SIG-M5 (cell line): ENCODE data around the gene DIS3L2.

Experiments
- DNase-seq: peaks from one replicate; lab custom pipeline; 2025; lab: John Stamatoyannopoulos, UW

The DIS3L2 gene

DNA sequence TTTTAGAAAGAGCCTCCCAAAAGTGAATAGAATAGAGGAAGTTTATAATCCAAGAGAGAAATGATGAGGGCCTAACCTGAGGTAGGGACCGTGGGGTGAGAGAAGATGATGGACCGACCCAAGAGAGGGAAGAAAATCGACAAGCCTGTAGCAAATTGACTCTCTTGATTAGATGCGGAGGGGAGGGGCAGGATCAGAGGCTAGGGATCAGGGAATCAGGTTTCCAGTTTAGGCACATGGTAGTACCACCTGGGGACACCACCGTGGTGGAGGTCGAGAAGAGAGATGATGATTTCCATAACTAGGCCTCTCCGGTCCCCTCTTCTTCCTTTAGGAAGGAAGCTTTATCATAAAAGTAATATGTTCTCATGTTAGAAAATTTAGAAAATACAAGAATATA is 308.4 kb downstream of the DIS3L2 start:
- DNase-seq, result no peak

DNA sequence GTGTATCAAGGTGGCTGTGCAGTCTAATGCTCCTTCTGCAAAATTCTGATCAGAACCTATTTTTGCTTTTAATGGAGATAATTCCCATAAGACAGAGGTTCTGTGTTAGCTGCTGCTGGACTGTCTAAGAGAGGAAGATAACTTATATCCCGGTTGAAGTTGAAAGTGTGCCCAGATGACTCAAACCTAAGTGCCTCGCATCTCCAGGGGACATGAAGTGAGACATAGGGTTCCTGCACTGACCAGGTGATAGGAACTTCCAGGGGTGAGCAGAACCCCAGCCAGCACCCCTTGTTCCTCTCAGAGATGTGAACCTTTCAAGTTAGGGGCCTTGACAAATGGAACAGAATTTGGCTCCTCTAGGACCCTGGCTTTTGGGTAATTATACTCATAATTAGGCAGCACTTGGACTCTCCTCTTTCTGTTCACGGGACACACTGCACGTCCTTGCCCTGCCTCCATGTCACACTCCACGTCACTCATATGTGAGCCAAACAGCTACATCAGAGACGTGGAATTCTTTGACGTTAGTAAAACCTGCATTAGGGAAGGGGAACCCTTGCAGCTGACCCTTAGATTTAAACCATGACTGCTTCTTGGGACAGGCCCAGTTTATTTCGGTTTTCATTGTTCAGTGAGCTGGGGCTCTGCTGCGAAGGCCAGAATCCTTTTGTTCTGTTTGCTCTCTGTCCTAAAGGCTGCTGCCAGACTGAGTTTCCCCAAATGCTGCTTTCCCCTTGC is 312.6 kb downstream of the DIS3L2 start:
- no peak for DNase-seq

DNA sequence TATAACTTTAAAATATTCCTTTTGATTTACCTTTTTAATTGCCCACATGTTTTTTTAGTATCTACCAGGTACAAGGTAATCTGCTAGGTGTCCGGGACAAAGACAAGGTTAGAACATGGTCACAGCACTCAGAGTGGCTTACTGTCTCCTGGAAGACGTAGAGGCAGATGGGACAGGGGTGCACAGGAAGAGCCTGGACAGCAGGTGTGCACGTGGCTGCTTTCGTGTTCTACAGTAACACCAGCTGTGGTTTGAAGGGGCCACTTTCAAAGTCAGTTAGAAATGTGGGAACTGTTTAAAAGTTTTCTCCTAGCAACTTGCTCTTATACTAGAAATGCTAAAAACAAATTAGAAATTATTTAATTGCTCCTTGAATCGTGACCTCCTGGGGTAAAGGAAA is 314.2 kb downstream of the DIS3L2 start:
- DNase-seq, result no peak

DNA sequence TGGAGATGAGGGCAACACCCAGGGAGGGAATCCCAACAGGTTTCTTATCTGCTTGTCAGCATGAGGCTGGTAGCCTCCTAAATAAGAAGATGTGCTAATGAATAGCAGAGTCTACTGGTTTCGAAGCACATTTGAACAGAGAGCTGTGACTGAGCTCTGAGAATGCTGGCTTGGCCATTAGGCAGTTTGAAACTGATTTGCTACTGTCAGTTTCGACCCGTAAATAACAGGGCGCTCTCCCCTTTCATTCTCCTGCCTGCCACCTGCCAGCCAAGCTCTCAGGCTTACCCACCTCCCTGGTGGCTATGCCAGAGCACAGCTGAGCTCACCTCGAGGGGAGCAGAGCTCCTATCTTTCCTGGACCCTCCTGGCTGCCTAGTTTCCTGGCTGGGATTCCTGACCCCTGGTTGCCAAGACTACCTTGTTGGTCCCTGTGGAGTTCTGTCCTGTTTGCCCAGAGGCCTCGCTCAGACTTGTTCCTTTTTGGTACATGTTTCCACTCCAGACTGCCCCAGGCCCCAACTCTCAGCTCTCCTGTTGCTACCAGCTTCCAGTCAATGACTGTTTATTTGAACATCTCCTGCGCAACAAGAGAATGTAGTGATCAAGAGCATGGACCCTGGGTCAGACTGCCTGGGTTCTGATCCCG is 314.7 kb downstream of the DIS3L2 start:
- DNase-seq, result no peak

DNA sequence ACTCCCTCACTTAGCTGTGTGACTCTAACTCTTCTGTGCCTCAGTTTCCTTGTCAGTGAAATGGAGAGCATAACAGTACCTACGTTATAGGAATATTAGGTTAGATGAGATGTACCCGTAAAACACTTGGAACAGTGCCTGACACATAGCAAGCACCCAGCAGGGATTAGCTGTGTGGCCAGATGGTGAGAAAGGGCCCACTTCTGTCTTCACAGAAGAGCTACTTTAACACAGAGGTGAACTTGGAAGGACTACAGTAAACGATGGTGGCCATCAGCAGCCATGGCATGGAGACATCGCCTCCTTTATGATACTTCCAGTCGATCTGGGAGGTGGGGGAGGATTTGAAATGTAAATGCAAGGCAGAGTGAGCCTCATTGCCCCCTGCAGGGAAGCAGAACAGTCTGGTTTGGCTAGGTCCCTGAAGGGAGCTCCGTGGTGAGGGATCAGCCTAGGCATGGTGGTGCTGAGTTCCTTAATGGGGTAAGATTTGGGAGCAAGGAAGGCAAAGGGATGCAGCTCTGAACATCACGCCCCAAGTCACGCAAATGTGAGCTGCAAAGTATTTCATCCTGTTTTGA is 315.3 kb downstream of the DIS3L2 start:
- DNase-seq, result no peak

DNA sequence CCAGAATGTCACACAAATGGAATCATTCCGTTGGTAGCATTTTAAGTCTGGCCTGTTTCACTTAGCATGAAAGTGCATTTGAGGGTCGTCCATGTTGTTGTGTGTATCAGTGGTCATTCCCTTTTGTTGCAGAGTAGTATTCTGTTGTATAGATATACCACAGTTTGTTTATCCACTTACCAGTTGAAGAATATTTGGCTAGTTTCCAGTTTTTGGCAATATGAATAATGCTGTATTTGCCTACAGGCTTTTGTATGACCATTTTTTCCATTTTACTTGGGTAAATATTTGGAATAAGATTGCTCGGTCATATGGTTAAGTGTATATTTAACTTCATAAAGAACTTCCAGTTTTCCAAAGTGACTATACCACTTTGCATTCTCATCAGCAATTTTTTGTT is 317.0 kb downstream of the DIS3L2 start:
- no peak for DNase-seq

DNA sequence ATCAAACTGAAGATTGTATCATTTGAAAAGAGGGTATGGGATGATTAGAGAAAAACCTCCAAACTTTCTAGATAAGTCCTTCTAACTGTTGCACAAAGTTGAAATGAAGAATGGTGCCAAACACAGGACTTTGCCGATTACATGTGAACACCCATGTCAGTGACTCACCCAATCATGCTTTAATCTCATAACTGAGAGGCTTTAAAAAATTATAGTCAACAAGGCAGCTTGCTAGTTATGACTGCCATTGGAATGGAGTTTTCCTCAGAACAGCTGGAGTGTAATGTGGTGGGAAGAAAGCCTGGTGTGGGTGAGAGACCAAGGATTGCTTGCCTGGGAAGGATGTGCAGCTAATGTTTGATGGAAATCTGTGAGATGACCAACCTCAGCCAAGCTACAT is 318.8 kb downstream of the DIS3L2 start:
- no peak for DNase-seq

DNA sequence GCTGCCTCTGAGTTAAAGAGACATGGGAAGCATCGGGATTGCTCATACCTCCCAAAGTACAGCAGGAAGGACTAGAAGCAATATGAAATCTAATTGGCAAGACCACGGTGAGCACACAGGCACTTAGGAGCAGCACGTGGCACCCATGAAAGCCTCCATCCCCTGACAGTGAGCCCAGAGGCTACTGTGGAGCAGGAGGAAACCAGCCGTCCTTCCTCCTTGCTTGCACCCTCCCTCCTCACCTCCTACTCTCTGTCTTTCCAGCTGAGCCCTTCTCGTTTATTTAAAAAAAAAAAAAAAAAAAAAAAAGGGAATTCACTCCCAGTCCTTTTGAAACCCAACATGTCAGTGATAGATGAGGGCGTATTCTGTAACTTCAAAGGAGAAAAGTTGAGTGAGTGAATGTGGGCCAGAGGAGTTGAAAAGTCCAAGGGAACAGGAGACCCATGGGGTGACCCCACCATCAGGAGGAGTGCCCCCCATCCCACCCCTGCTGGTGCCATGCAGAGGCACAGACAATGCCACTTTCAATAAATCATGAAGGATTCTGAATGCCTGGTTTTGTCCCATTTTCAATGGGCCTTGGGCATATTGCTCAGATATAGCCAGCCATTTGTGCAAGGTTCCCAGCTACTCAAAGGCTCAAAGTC is 320.5 kb downstream of the DIS3L2 start:
- no peak for DNase-seq

DNA sequence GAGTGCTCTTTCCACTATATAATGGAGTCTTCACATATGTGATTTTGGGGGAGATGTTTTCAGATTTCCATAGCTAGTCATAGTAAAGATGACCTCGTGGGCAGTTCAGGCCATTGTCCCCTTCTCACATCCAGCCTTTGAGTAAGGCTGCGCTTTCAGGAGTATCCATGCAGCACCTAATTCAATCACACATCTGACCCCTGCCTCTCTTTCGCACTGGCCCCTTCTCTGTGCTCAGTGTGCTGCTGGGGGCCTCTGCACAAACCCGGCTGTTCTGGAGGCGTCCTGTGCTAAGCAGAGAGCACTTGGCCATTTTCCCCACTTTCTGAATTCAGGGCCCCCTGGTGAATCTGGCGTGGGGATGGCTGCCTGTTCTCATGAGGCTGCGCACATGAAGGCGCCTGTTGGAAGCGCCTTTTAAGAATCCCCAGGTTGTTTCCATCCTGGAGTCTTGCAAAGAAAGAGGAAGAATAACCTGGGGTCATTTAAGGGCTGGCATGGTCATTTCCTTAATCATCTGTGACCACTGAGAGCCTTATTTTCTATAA is 321.1 kb downstream of the DIS3L2 start:
- DNase-seq, result no peak

DNA sequence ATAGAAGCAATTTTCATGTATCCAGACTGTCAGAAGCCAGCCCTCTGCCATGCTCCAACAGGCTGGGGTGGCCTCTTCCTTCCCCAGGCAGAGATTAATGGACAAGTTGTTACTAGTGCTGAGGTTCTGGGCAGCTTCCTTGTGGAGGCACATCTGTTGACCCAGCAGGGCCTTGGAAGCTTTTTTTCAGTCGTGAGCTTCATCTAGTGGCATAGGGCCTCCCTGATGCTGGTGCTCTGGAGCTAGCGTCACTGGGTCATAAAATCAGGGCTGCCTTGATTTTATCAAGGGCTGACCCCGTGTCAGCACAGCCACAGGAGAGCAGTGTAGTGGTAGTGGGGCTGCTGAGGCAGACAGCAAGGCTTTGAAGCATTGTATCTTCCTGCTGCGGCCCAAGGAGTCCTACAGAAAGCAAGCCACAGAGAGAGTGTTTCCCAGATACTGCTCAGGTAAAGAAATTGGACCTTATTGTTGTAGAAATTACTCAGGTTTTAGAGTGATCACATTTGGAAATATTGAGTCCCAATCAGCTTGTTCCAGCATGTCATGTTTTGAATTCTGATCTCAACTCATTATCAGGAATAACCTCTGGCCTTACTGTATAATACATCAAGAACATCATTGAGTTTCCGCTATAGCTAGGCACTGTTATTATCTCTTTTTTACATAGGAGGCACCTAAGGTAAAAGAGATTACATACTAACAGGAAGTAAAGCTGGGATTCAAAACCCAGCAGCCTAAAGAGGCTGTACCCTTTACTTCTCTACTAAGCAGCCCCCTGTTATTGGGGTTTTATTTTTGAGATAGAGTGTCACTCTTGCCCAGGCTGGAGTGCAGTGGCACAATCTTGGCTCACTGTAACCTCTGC is 324.7 kb downstream of the DIS3L2 start:
- DNase-seq, result no peak

DNA sequence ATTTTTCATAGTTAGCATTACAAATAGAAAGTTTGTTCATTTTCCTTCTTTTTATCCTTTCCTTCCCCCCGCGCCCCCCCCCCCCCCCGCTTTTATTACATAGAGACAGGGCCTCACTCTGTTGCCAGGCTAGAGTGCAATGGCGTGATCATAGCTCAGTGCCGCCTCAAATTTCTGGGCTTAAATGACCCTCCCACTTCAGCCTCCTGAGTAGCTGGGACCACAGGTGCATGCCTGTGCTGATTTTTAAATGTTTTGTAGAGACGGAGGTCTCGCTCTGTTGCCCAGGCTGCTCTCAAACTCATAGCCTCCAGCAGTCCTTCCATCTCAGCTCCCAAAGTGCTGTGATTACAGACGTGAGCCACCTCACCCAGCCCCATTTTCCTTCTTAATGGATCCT is 325.8 kb downstream of the DIS3L2 start:
- no peak for DNase-seq

DNA sequence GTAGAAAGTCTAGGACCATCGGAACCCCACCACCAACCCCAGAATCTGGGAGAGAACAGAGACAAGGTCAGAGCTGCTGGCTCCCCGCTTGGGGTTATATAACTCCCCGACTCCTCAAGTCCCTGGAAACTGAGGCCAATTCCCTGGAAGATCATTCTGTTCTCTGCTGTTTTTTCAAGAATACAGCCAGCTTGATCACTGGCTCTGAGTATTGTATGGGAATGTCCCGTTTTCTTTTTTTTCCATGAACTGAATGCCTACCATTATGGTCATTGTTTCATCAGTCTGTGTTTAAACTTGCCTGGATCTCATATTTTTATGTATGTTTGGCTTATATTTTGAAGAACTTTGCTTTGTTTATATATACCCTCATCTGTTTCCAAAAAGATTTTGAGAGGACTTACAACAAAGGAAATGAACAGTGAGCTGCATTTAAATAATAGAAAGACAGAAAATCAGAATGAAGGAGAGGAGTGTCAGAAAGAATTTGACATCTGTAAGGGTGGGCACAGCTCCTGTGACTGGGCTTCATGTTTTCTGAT is 327.0 kb downstream of the DIS3L2 start:
- DNase-seq, result no peak

DNA sequence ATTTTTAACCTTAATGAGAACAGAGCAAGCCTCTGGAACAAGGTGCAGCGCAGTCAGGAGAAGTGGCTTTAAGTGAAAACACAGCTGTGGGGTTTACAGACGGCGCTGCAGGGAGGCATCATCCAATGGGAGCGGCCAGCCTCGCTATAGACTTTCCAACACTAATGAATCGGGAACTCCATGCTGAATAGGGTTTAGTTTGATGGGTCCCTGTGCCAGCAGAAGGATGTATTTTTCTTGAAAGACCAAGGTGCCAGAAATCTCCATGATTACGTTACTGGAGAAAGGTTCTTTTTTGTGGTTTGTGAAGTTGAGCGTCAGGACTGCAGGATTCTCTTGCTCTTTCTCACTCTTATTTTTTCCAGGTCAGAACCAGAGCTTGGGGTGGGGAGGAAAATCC is 329.2 kb downstream of the DIS3L2 start:
- DNase-seq, result no peak

DNA sequence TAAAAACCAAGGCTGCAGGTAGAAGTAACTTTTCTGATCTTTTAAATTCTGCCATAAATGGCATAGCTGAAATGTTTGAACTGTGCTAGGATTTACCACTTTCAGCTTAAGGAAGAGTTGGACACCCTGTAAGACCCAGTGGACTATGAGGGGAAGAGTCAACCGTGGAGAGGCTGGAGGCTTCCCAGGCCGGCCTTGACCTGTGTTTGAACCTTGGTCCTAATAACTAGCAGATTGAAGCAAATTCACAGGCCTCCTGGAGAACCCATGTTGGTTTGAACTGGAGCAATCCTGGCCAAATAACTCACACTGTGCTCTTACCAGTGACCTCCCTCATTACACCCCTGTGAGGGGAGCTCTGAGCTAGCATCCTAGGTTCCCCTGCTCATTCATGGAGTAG is 329.8 kb downstream of the DIS3L2 start:
- DNase-seq, result no peak

DNA sequence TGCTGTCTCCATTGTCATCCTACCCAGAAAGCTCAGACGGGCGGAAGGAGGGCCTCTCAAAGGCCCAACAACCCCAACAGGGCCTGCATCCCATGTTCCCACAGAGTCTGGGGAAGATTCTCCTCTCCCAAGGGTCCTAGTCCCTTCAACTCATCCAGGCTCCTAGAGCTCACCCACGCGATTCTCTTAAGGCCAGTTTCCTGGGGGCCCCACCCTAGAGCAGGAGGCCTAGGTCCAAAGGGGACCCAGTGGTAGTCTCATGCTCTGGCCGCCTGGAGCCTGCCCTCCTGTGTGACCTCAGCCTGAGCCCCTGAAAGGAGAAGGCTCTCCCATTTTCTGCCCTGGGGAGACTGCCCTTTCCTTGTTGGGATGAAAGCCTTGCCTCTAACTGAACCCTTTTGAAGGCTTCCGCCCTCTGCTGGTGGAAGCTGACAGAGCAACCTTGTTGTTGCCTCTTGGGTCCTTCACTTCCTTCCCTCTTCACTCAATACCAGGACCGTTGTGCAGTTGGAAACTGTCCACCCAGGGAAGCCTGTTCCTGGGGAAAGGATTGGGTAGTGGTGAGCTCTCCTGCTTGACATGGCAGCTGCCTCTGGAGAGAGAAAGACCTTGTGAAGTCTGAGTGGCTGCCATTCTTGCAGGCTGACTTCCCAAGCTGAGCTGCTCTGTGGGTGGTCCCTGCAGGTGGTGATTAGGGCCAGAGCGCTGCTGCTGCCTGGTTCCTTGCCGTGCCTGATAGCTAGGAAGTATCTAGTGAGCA is 331.1 kb downstream of the DIS3L2 start:
- DNase-seq, result no peak

DNA sequence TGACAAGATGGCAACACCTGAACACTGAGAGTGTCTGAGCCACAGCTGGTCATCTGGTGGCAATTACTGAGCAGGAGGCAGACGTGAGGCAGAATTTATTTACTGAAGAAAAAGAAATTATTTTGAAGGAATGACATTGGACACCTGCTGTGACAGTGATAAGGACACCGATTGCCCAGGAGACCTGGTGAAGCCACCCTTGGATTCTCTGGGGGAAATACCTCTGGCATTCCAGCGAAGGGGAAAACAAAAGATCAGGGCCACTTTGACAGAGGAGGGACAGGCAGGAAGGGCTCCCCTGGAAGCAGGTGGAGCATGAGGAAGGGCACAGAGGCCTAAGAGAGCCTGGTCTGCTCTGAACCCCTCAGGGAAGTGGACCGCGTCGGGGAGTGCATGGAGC is 331.7 kb downstream of the DIS3L2 start:
- DNase-seq, result no peak

DNA sequence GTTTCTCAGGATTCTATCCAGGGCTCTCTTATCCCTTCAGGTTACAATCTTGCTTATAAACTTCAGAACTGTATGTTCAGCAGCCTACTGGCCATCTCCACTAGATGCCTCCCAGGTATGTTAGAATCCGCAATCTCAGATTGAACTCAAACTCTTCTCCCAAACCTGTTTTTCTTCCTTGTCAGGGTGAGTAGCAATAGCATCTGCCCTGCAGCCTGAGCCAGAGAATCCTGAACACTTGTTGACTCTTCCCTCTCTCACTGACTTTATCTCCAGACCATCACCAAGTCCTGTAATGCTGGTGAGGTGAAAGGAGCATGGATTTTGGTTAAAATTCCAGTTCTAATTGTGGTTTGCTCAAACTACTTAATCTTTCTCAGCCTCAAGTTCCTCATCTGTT is 334.5 kb downstream of the DIS3L2 start:
- no peak for DNase-seq

DNA sequence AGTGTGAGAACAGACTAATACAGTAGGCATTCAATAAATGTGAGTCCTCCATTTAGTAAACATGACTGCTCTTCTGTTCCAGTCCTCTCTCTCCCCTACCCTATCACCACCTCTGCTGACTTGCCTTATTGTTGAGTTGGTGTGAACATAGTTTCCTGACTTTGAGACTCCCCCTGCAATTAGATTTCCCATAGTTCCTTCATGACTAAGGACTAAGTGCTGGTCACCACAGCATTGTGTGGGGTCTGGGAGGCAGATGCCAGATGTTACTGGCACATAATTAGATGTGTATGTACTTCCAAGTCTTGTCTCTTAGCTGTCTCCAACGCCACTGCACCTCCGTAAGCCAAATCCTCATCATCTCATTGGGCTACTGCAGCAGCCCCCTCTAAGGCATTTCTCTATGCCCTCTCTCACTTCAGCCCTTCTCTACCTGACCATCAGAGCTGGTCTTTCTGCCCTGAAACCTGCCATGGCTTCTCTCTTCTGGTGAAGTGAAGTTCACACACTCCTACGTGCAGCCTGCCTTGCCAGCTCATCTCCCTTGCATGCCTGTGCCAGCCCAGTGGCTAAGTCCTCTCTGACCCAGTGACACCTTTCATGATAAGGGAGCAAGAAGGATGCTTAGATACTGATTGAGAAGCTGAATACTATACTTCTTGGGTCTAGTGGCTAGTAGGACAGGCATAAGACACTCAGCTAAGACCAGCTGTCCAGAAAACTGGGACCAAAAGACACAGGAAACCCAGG is 335.4 kb downstream of the DIS3L2 start:
- DNase-seq, result no peak

DNA sequence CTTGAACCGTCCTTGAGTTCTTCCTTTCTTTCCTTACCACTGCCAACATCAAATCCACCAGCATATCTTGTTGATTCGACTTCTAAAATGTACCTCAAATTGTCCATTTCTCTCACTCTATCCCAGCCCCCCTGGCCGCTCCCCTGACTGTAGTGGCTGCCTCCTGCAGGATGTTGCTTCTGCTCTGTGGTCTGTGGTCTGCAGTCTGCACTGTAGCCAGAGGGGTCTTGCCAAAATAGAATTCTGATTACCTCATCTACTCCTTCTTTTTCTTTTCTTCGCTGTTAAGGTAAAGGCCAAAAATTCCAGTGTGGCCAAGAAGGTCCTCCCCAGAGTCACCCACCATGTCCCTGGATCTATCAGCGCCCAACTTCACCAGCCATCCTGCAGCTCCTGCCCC is 337.6 kb downstream of the DIS3L2 start:
- no peak for DNase-seq
